DND-41 (cell line): Measurements from ENCODE around the gene SYNDIG1.

Source experiments
- ATAC-seq: fragments of 200-7000 bp; cut with Tn5 transposase; 3 replicates; pipeline ENCODE4 v1.9.1; 2021; ENCODE audit warnings: low read depth; ENCODE audit not compliant: insufficient read depth
- DNase-seq: peaks from one replicate; pipeline ENCODE4 v3.0.0-alpha.2; 2020
- H2AFZ ChIP-seq: 2 replicates; pipeline ENCODE4 v1.6.0; 2012; ENCODE audit warnings: low read depth, low read length
- H3K27ac ChIP-seq: 2 replicates; pipeline ENCODE4 v1.5.1; 2012; ENCODE audit warnings: low read length, inconsistent platforms
- H3K27me3 ChIP-seq: fragments of 200-600 bp; sonication (generic); 2 replicates; pipeline ENCODE4 v1.6.0; 2012; ENCODE audit warnings: low read length, mild to moderate bottlenecking, inconsistent platforms; ENCODE audit not compliant: insufficient read depth, poor library complexity
- H3K36me3 ChIP-seq: 2 replicates; pipeline ENCODE4 v1.5.1; 2012; ENCODE audit warnings: low read length, inconsistent platforms; ENCODE audit not compliant: insufficient read depth
- H3K4me1 ChIP-seq: 2 replicates; pipeline ENCODE4 v1.5.1; 2012; ENCODE audit warnings: mild to moderate bottlenecking, low read length; ENCODE audit not compliant: insufficient read depth
- H3K4me2 ChIP-seq: 2 replicates; pipeline ENCODE4 v1.6.0; 2012; ENCODE audit warnings: mild to moderate bottlenecking, moderate library complexity, low read length, inconsistent platforms; ENCODE audit not compliant: insufficient read depth
- H3K4me3 ChIP-seq, 2 experiments: fragments of 200-600 bp in 1 of 2; shearing (Covaris generic) in 1 of 2; 2 replicates each; pipeline ENCODE4 v1.5.1; 2012 to 2016; ENCODE audit warnings: inconsistent platforms in 2 of 2, low read length in 2 of 2, mild to moderate bottlenecking in 2 of 2, low read depth in 1 of 2, moderate library complexity in 1 of 2
- H3K79me2 ChIP-seq: 2 replicates; pipeline ENCODE4 v1.6.0; 2012; ENCODE audit warnings: low read length, inconsistent platforms; ENCODE audit not compliant: insufficient read depth
- H3K9ac ChIP-seq: 2 replicates; pipeline ENCODE4 v1.6.0; 2012; ENCODE audit warnings: low read depth, mild to moderate bottlenecking, inconsistent platforms, low read length, moderate library complexity
- H3K9me3 ChIP-seq: 2 replicates; pipeline ENCODE4 v1.5.1; 2012; ENCODE audit warnings: low read length, moderate library complexity, mild to moderate bottlenecking, inconsistent platforms; ENCODE audit not compliant: insufficient read depth, severe bottlenecking
- H4K20me1 ChIP-seq: 2 replicates; pipeline ENCODE4 v1.6.0; 2012; ENCODE audit warnings: low read length; ENCODE audit not compliant: insufficient read depth
- CTCF ChIP-seq: IDR thresholded peaks from 2 replicates; pipeline ENCODE4 v1.5.1; 2012; ENCODE audit warnings: borderline replicate concordance, low read length, moderate library complexity, mild to moderate bottlenecking; ENCODE audit not compliant: poor library complexity, severe bottlenecking; ENCODE audit errors: extremely low read depth
- EZH2 ChIP-seq: IDR thresholded peaks from 3 replicates; pipeline ENCODE4 v1.6.1; 2012; ENCODE audit warnings: borderline replicate concordance, low read depth, mild to moderate bottlenecking, moderate library complexity, low read length, inconsistent platforms; ENCODE audit not compliant: severe bottlenecking

The SYNDIG1 gene

GRCh38 chr20:24431279-24432045, 38.0 kb upstream of the SYNDIG1 start:
- H3K4me1 ChIP-seq: no peaks in the 10 kb centered on the region
- no peak for DNase-seq
- no peak for ATAC-seq

GRCh38 chr20:24432046-24432442, 37.4 kb upstream of the SYNDIG1 start:
- Histone ChIP-seq H3K79me2 (no peaks in the 10 kb centered on the region), H3K4me2 (no peak overlapping the region), H3K27ac (no peak overlapping the region), H3K27me3 (no peaks in the 10 kb centered on the region), H3K9ac (no peak overlapping the region), H2AFZ (no peak overlapping the region), H4K20me1 (no peaks in the 10 kb centered on the region), H3K36me3 (no peaks in the 10 kb centered on the region), H3K4me1 (no peaks in the 10 kb centered on the region), H3K4me3 (no peak overlapping the region), H3K9me3 (peaks cover 3% of the 10 kb centered on the region)
- TF ChIP-seq EZH2 (no peak), CTCF (peak; percentile 16)
- ATAC-seq: 0 out of 3 replicates have a peak, but pooled peaks have one; percentile 31
- no peak for DNase-seq

More at GRCh38 chr20:24431279-24432045, 38.0 kb upstream of the SYNDIG1 start:
- no peak overlapping the region for H3K4me2 ChIP-seq
- H3K4me3 ChIP-seq: no peak overlapping the region
- no peak for TF ChIP-seq CTCF
- no peak for TF ChIP-seq EZH2
- no peaks in the 10 kb centered on the region for H3K27me3 ChIP-seq
- H3K36me3 ChIP-seq: no peaks in the 10 kb centered on the region
- H4K20me1 ChIP-seq: no peaks in the 10 kb centered on the region
- no peak overlapping the region for H3K27ac ChIP-seq
- H3K9me3 ChIP-seq: peaks cover 3% of the 10 kb centered on the region
- no peak overlapping the region for H2AFZ ChIP-seq
- no peaks in the 10 kb centered on the region for H3K79me2 ChIP-seq
- H3K9ac ChIP-seq: no peak overlapping the region

GRCh38 chr20:24436160-24436559, 33.3 kb upstream of the SYNDIG1 start:
- H3K4me1 ChIP-seq: no peaks in the 10 kb centered on the region
- TF ChIP-seq CTCF (no peak), EZH2 (no peak)
- H3K36me3 ChIP-seq: no peaks in the 10 kb centered on the region
- no peak overlapping the region for H2AFZ ChIP-seq
- no peaks in the 10 kb centered on the region for H4K20me1 ChIP-seq
- no peak overlapping the region for H3K9ac ChIP-seq
- no peak overlapping the region for H3K4me2 ChIP-seq
- H3K4me3 ChIP-seq: no peak overlapping the region
- ATAC-seq (no peak), DNase-seq (no peak)
- H3K27ac ChIP-seq: no peak overlapping the region
- H3K27me3 ChIP-seq: no peaks in the 10 kb centered on the region
- H3K9me3 ChIP-seq: no peaks in the 10 kb centered on the region
- no peaks in the 10 kb centered on the region for H3K79me2 ChIP-seq
